Lower leg skin (tissue), 3 donors: ENCODE measurements around the gene ELMOD3.

ENCODE experiments used
- CTCF ChIP-seq, 3 donors: fragments of 450-650 bp; IDR thresholded peaks; one replicate each; pipeline ENCODE4 v1.5.1; 2016; ENCODE audit warnings: antibody characterized with exemption in 3 of 3, mild to moderate bottlenecking in 3 of 3, moderate library complexity in 2 of 3
- POLR2A ChIP-seq, 2 donors: fragments of 450-650 bp; IDR thresholded peaks; one replicate each; pipeline ENCODE4 v1.6.1; 2016 to 2017; ENCODE audit warnings: antibody characterized with exemption in 2 of 2, mild to moderate bottlenecking in 1 of 2, moderate library complexity in 1 of 2

- TF ChIP-seq CTCF (IDR thresholded peaks at IDR 0.05) (no peak), POLR2A (IDR thresholded peaks at IDR 0.05) (no peak)
Measured at GRCh38 chr2:85414761-85415553, 60.4 kb downstream of the ELMOD3 start.
